EL (cell line): ENCODE measurements around the gene MRPL53.

Source experiments
- DNase-seq: peaks from one replicate; pipeline ENCODE4 v3.0.0-alpha.2; 2016

MRPL53 gene

DNA sequence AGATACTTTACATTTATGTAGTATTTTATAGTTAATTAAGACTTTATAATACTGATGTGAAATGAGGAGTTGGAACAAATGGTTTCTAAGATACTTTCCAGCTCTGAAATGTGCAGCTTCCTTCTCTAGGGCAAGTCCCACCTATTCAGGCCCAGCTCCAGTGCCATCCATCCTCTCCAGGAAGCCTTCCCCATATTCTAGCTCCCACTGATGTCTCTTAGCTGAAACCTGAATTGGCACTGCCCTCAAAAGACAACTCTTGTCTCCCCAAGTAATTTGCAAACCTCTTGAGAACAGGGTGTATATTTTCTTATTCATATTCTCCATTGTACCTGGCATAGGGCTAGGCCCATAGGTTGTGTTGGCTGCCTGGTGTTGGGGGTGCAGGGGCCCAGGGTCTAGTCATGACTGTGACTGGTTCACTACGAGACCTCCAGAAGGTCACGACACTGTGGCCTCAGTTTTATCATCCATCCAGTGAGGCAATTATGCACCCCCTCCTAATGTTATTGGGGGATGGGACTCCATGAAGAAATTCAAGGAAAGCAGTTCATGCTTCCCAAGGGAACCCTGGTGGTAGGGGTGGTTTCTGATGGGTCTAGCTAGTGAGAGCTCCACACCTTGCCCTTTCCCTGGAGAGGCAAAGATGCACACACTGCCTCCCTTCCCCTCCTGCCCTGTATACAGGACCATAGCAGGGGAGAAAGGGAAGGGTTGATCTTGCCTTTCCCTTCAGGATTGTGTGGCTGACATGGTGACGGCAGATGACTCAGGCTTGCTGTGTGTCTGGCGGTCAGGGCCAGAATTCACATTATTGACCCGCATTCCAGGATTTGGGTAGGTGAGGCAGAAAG, 48.1 kb downstream of the MRPL53 start:
- DNase-seq, result no peak

DNA sequence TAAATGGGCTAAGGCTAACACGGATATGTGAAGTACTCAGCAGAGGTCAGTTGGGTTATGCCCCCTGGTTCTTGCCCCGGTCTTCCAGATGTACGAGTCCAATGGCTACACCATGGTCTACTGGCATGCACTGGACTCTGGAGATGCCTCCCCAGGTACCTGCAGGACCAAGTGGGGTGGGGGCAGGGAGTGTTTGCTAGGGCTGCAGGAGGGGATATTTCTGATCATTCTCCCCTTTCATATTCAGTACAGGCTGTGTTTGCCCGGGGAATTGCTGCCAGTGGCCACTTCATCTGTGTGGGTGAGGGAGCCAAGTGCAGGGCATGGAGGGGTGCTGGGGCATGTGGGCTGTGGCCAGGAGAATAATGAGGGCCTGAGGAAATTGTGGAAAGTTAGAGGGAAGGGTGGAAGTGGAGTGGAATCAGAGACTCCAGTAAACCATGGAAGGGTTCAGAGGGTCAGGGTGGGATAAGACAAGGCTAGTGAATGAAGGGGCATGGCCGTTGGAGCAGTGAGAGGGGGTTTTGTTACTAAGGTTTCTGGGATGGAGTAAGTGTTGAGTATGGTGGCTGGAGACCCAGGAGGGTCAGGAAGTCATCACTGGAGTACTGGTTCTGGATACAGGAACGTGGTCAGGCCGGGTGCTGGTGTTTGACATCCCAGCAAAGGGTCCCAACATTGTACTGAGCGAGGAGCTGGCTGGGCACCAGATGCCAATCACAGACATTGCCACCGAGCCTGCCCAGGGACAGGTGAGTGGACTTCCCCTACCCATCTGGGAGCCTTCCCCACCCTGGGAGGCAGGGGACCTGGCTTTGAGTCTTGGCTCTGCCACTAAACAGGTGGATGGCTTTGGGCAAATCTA, 49.0 kb downstream of the MRPL53 start:
- DNase-seq, result no peak
